Ascending aorta (tissue), 2 donors: ENCODE results near the gene SLC25A38. TPM values are rescaled to one million over a fixed set of nuclear protein-coding genes. Genes with fewer than 3 reads are reported as not detected.

Experiments used
- DNase-seq, 2 donors: peaks; one replicate each; pipeline ENCODE4 v3.0.0-alpha.2; 2019; ENCODE audit warnings: low spot score in 2 of 2
- H3K27ac ChIP-seq, 2 donors: fragments of 200-600 bp; sonication (generic); one replicate each; pipeline ENCODE4 v1.5.1; 2016 to 2017; ENCODE audit warnings: mild to moderate bottlenecking in 1 of 2
- H3K27me3 ChIP-seq: fragments of 200-600 bp; sonication (generic); one replicate; pipeline ENCODE4 v1.5.1; 2017
- H3K36me3 ChIP-seq, 2 donors: fragments of 200-600 bp; sonication (generic); one replicate each; pipeline ENCODE4 v1.5.1; 2016
- H3K4me1 ChIP-seq, 2 donors: fragments of 200-600 bp; sonication (generic); one replicate each; pipeline ENCODE4 v1.5.1; 2016 to 2017; ENCODE audit warnings: mild to moderate bottlenecking in 1 of 2
- H3K4me3 ChIP-seq, 2 donors: fragments of 200-600 bp; sonication (generic); one replicate each; pipeline ENCODE4 v1.5.1; 2016 to 2017; ENCODE audit warnings: mild to moderate bottlenecking in 1 of 2
- H3K9me3 ChIP-seq, 2 donors: fragments of 200-600 bp; sonication (generic); one replicate each; pipeline ENCODE4 v1.5.1; 2016
- CTCF ChIP-seq, 3 experiments: fragments of 200-600 bp in 2 of 3; fragments of 450-650 bp in 1 of 3; sonication (generic) in 2 of 3; IDR thresholded peaks; one replicate each; pipeline ENCODE4 v1.5.1; 2016 to 2019; ENCODE audit warnings: antibody characterized with exemption in 3 of 3, mild to moderate bottlenecking in 1 of 3, moderate library complexity in 1 of 3
- intact Hi-C: fragments of 100-400 bp; cut with DNase I; formaldehyde crosslinking; loops from one replicate; pipeline ENCODE4 v1.15.1; 2023
- total RNA-seq: library from RNA; depleted of rRNA; stranded (reverse); fragments of >200 nt; gene quantifications from one replicate; pipeline ENCODE4 v1.1.0, GENCODE V29; 2016

The SLC25A38 gene
- total RNA-seq, 1 donor from 2014 or later, result 7.0 TPM

DNA sequence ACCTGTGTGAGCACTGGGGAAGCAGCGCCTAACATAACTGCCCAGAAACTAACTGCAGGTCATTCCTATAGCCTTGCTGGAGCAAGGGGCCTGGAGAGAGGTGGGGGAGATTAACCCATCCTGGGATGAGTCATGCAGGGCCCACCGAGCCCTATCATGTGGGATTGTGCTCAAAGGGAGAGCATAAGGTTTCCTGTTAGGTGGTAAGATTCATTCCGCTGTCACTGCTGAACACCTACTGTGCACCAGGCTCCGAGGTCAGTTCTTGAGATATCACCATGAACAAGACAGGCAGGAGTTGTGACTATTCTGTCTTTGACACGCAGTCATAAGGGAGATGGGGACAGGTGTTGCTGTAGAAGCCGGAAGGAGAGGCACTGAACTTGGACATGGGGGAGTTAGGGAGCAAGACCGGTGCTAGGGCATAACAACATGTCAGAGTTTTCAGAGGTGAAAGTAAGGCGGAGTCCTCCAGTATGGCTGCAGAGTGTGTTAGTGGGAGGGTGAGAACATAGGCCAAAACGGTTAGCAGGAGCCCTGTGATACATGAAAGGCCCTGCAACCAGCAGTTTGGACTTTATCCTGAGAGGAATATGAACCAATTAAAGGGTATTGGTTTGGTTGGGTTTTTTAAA is 2.4 kb downstream of the SLC25A38 start:
- DNase-seq, result no peak
- Histone ChIP-seq H3K27me3 (no peaks in the 10 kb centered on the region), H3K27ac (no peak overlapping the region), H3K9me3 (no peaks in the 10 kb centered on the region), H3K36me3 (peaks cover 9 to 14% of the 10 kb centered on the region in 2 donors), H3K4me3 (peak overlapping the region in 1 of 2 donors; percentile 70), H3K4me1 (peaks cover 0 to 16% of the 10 kb centered on the region in 2 donors)
- intact Hi-C loops, result loop anchor here (10.0 kb wide), 3 partner anchors 281 to 1069 kb away; partner anchors contain the start of genes GORASP1, RPL14 and TTC21A
- TF ChIP-seq CTCF (IDR thresholded peaks at IDR 0.05), result no peak

- DNase-seq, result no peak
- intact Hi-C loops, result loop anchor here (10.0 kb wide), 3 partner anchors 282 to 1068 kb away; partner anchors contain the start of genes GORASP1, RPL14 and TTC21A
- TF ChIP-seq CTCF (IDR thresholded peaks at IDR 0.05), result no peak
- peaks cover 0 to 16% of the 10 kb centered on the region in 2 donors for H3K4me1 ChIP-seq
- no peaks in the 10 kb centered on the region for H3K27me3 ChIP-seq
- peaks cover 16 to 22% of the 10 kb centered on the region in 2 donors for H3K36me3 ChIP-seq
- H3K4me3 ChIP-seq, result no peak overlapping the region
- H3K27ac ChIP-seq, result no peak overlapping the region
- no peaks in the 10 kb centered on the region for H3K9me3 ChIP-seq
Measured at GRCh38 chr3:39386318-39386717, 3.1 kb downstream of the SLC25A38 start.

DNA sequence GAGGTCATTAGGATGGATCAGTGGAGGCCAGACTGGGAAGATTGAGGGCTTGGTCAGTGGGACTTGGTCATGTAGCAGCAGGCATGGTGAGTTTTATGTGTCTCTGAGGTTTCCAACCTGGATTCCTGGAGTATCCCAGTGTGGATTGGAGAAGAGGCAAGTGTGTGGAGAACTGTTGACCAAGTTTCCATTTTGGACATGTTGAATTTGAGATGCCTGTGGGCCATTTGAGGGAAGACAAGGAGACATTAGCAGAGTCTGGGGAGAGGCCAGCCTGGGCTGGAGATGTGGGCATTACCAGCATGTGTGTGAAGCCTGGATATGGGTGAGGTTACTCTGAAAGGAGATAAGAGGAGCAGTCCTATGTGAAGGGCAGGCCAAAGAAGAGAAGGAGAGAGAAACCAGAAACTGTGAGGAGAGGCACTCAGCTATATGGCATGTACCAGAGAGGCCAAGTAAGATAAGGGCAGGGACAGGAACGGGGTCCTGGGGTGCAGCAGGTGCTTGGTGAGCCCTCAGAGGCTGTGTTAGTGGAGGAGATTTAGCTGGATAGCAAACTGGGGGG is 4.3 kb downstream of the SLC25A38 start:
- Histone ChIP-seq H3K4me1 (peaks cover 0 to 15% of the 10 kb centered on the region in 2 donors), H3K36me3 (peaks cover 28 to 33% of the 10 kb centered on the region in 2 donors), H3K4me3 (no peak overlapping the region), H3K27me3 (no peaks in the 10 kb centered on the region), H3K9me3 (no peaks in the 10 kb centered on the region), H3K27ac (no peak overlapping the region)
- intact Hi-C loops, result loop anchor here (10.0 kb wide), 3 partner anchors 283 to 1067 kb away; partner anchors contain the start of genes GORASP1, RPL14 and TTC21A
- no peak for TF ChIP-seq CTCF (IDR thresholded peaks at IDR 0.05)
- DNase-seq, result no peak

DNA sequence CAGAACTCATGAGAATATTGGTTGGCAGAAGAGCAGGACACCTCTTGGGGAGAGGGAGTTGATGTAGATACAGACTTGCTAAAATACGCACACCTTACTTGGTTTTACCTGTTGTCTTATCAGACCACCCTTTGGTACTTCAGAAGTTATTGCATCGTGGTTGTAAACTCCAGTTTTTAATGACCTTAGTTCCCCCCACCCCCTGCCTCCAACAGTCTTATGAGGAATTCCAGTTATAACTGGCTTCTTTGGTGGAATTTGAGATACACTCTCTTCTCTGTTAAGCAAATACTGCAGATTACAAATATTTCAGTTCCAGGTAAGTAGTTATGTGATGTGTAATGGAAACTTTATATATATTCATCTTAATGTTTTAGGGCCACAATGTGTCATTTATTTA is 5.0 kb downstream of the SLC25A38 start:
- TF ChIP-seq CTCF (IDR thresholded peaks at IDR 0.05), result no peak
- intact Hi-C loops, result loop anchor here (10.0 kb wide), 3 partner anchors 283 to 1067 kb away; partner anchors contain the start of genes GORASP1, RPL14 and TTC21A
- Histone ChIP-seq H3K27me3 (no peaks in the 10 kb centered on the region), H3K36me3 (peaks cover 34 to 39% of the 10 kb centered on the region in 2 donors), H3K4me3 (no peak overlapping the region), H3K4me1 (peaks cover 0 to 10% of the 10 kb centered on the region in 2 donors), H3K27ac (no peak overlapping the region), H3K9me3 (no peaks in the 10 kb centered on the region)
- no peak for DNase-seq

GRCh38 chr3:39388741-39389248 is 5.6 kb downstream of the SLC25A38 start:
- Histone ChIP-seq H3K27ac (no peak overlapping the region), H3K4me3 (no peak overlapping the region), H3K27me3 (no peaks in the 10 kb centered on the region), H3K36me3 (peaks cover 39 to 44% of the 10 kb centered on the region in 2 donors), H3K9me3 (no peaks in the 10 kb centered on the region), H3K4me1 (peaks cover 0 to 10% of the 10 kb centered on the region in 2 donors)
- intact Hi-C loops, result loop anchor here (10.0 kb wide), 3 partner anchors 284 to 1066 kb away; partner anchors contain the start of genes GORASP1, RPL14 and TTC21A
- no peak for DNase-seq
- TF ChIP-seq CTCF (IDR thresholded peaks at IDR 0.05), result no peak
